Tibial nerve (tissue), 4 donors: ENCODE results near the gene TMEM217.

Experiments used
- CTCF ChIP-seq, 5 experiments: fragments of 200-600 bp in 3 of 5; fragments of 450-650 bp in 2 of 5; sonication (generic) in 3 of 5; IDR thresholded peaks; one replicate each; pipeline ENCODE4 v1.5.1; 2016 to 2019; ENCODE audit warnings: antibody characterized with exemption in 5 of 5, mild to moderate bottlenecking in 3 of 5, moderate library complexity in 2 of 5
- EP300 ChIP-seq, 2 donors: sonication (generic); formaldehyde crosslinking; IDR thresholded peaks; one replicate each; pipeline ENCODE4 v1.6.1; 2017; ENCODE audit warnings: antibody characterized with exemption in 2 of 2, mild to moderate bottlenecking in 1 of 2

- TF ChIP-seq CTCF (IDR thresholded peaks at IDR 0.05): peak; percentile 87 to 93 (median 90)
- TF ChIP-seq EP300 (IDR thresholded peaks at IDR 0.05): peak in 1 of 2 donors; percentile 18
These were observed 47.5 kb downstream of the TMEM217 start for GRCh38 chr6:37210313-37210968.
